Stimulated activated CD4-positive, alpha-beta T cell treated with anti-CD3 and anti-CD28 coated beads, Interleukin-4, amount 100 ng/mL, for 48 hours (primary cell): ENCODE results near the gene HPGD.
"Not testable (repeated sequence)": the region's sequence is repeated elsewhere in the genome, so short reads cannot be mapped to it uniquely, and the experiment has no call there.

Experiments used
- DNase-seq, 2 donors: peaks; one replicate each; pipeline ENCODE4 v3.0.0-alpha.2; 2020; ENCODE audit warnings: low read depth in 2 of 2

Gene HPGD

DNA sequence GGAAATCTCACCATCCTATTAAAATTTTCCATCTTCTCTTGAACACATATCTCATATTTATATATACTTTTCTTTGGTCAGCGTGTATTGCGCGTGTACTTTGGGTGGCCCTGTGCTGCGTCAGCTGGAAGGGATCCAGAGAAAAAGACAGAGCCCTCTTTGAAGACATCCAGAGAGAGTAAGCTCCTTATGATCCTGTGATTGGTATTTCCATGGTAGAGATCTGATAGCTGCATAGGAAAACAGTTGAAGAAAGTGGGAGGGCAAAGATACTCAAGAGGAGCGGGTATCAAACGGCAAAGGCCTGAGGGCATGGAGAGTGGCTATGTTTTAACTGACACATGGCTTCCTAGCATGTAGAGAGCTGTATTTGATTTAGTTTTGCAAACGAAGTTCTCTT, 4.4 kb upstream of the HPGD start:
- no peak for DNase-seq

DNA sequence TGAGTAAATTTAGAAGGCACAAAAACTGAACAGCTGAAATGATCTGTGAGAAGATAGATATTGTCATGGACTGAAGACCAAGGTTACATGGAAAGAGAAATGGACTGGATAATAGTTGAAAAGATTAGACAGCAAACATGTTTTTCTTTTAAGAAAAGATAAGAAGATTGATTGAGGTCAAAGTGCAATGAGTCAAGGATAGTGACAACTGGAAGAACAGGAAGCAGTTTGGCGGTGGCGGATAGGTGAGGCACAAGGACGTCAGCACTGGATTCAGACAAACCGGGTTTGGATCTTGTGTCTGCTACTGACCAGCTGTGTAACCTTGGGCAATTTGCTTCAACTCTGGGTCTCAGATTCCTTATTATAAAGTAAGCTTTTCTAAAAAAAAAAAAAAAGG, 2.0 kb upstream of the HPGD start:
- no peak for DNase-seq

DNA sequence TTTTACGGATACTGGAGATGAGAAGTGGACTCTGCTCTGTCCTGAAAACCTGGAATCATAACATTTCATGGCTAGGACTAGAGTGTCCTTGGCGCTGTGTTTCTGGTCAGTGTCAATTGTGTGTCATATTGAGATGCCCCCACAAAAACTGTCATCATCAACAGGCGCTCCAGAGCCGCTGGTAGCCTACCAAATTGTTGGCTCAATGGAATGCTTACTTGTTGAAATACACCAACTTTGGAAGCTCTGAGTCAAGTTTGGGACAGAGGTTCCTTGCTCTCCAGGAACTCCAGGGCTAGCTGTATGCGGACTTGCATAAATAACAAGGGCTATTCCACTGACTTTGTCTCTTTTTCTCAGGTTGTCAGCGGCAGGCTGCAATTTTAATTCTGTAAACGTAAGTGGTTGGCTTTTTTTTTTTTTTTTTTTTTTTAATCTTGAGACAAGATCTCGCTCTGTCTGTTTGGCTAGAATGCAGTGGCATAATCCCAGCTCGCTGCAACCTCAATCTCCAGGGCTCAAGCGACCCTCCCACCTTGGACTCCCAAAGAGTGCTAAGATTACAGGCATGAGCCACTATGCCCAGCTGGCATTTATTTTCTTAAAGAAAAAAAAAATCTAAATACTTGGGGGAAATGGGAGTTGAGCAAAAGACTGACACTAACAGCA, 871 bp upstream of the HPGD start:
- no peak for DNase-seq

DNA sequence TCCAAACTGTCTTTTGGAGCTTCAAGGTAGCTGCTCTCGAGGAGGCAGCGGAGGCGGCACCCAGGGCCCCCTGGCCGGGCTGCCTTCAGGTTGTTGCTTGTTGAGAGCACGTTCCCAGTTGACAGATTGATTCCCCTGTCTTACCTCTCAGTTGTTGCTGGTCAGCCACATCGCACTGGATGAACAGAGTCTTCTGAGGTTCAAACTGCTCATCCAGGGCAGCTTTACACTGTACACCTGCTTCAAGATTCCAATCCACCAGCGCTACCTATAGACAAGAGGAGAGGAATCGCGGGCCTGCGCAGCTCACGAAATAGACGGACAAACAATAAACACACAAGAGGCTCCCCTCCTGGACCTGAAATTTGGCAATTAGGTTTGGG, 497 bp downstream of the HPGD start:
- DNase-seq: no peak

DNA sequence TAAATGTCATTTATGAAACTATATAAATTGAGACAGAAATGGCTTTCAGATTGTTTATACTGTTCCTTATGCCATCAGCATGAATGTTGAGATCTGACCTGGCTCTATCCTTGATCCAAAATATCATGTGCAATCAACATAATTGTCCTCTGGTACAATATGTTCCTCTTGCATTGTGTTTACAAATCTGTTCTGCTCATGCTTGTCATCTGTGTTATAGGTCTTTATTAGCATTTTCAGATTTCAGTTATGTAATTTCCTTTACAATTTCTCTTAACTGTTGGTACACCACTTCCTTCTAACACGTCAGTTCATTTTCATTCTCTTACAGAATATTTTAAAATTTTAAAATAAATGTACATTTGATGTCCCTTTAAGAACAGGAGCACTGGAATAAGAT, 1.6 kb downstream of the HPGD start:
- no peak for DNase-seq

DNA sequence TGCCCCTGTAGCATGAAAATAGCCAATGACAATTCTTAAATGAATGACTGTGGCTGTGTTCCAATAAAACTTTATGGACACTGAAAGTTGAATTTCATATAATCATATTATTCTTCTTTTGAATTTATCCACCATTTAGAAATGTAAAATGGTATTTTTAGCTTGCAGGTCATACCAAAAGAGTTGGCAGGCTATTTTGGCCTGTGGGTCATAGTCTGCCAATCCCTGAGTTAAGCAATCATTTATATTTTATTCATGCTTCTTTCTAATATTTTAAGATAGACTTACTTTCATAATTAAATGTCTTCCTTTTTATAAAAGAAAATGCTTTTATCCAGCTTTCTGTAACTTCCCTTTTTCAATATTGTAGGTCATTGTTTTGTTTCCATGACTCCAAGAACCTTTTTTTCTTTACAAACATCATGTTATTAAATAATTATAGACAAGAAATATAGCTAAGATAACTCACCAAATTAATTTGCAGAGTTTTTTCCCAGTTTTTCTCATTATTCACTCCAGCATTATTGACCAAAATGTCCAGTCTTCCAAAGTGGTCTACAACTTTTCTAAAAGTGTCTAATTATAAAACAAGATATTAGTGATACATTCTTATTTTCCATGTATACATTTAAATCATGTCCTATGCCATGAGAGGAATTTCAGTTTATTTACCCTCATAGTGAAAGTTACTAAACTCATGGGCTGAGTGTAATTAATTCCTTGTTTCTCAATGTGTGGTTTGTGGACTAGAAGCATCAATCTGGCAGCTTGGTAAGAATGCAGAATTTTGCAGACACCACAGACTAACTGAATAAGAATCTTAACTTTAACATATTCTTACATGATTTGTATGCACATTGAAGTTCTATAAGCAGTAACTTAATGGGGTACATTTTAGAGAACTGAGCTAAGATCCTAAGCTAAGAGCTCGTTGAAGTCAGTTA, 4.5 kb downstream of the HPGD start:
- no peak for DNase-seq

DNA sequence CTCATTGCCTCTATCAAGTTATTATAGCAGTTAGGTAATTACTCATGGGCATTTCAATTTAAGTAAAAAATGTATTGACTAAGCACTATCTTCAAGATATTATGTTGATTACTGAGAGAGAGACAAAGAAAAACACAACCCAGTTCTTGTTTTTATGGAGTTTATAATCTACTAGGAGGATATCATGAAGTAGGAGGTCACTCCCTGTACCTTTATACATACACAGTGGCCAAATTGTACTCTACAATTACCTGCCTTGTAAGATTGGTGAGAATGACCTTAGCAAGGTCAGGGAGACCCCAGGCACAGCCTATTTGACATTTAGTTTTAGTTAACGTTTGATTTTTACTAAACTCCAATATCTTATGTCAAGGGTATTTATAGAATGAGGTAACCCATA, 5.5 kb downstream of the HPGD start:
- DNase-seq: no peak

DNA sequence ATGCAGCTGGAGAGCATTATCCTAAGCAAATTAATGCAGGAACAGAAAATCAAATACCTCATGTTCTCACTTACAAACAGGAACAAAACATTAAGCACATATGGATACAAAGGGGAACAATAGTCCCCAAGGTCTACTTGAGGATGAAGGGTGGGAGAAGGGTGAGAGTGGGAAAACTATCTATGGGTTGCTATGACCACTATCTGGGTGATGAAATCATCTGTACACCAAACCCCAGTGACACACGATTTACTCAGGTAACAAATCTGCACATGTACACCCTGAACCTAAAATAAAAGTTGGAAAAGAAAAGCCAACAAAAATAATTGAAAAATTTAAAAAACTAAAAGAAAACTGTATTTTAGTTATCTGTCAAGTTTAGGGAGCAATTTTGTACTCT, 5.9 kb downstream of the HPGD start:
- DNase-seq: no peak

DNA sequence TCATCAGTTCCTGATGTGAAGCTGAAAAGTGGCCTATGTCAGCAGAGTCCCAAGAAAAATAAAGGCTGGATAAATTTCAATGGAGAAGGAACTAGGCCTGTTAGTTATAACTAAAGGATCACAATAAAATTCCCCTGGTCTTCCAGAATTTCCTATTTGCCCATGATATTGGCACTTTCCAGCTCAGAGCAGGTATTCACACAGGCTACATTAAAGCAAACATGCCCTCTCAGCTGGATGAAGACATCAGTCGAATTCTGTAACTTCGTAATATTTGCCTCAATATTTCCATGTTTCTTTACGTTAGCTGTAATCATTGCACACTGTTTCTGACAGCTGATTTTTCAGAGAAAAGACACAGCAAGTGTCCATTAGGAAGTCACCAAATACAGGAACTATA, 9.5 kb downstream of the HPGD start:
- no peak for DNase-seq

DNA sequence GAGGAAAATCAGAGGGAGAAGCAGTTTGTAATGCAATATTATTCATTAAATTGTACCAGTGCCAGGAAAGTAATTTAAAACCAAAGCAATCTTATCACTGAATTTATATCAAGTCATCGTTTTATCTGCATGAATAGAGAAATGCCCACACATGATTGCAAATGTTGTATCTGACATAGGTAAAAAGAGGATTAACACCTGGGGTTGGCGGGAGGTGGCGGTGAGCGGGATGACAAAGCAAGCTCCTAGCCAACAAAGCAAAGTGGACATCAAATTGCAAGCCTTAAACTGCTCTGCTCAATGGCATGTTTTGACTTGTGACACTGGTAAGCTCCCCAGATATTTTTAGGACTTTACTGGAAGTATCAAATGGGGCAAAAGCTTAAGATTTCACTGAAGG, 16.4 kb downstream of the HPGD start:
- DNase-seq: no peak

DNA sequence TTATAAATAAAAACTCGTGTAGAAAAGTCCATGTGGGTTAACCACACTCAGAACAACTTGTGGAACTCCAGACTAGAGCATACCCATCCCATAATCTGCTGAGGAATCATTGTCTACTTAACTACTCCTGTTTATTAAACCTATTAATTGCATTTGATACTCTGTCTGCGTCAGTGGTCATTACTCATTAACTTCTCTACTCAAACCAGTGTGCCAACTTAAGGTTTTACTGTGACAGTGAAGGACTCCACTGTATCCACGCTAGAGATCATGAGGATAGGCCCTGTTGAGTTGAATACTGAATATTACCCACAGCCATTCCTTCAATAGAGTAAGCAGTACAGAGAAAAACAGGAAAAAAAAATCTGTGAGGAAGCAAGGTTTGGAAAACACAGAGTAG, 17.3 kb downstream of the HPGD start:
- no peak for DNase-seq

DNA sequence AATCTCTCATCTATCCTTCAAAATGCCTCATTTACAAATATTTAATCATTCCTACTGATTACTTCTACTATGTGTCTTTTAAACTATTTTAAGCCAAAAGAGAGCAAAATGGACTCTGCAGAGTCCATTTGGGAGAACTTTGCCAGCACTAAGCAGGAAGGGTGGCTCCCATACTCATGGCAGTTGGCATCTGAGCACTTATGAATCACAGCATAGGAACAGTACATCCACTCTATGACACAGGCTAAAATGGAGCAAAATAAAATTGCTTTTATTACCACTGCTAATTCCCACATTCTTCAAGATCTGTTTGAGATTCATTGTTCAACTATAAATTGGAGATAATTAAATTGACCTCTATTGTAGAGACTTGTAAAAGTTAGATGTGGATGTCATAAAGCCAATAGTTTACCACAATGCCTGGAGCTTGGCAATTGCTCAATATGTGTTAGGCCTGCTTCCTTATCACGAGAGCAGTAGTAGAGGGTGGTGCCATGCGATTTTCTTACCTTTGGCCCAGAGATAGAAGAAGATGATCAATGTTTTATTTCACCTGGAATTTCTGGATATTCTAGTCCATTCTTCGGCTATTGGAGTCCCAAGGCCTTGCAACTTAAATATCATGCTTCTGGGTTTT, 19.1 kb downstream of the HPGD start:
- DNase-seq: no peak

DNA sequence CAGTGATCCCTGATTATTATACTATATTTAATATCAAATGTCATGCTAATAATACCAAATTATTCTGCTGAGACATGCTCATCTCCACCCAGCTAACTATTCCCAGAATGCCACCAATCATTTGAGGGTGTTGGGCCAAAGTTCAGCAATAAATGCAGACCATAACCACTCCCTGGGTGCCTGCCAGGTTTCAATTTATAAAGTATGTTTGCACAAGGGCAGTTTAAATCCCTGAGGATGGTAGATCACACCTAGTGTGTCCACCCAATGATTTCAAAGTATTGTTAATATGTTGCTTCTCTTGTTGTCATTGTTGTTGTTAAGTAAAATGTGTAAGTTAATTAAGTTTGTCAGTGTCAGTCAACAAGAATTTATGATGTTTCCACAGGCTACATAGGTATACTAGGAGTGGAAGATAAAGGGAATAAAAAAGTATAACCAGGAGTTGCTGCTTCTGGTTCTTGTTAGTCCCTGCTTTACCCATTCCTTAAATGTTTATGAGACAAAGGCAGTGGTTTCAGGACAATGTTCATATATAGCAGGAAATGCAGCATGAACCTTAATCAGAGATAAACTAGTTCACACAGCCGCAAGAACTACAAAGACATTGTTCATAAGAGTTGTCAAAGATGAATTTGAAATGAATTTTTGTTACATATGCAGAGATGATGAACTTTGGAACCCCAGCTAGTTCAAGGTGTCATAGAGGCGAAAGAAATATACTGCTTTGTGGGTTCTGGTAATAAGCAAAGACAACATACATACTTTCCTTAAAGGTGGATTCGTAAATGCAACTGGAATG, 25.5 kb downstream of the HPGD start:
- no peak for DNase-seq

DNA sequence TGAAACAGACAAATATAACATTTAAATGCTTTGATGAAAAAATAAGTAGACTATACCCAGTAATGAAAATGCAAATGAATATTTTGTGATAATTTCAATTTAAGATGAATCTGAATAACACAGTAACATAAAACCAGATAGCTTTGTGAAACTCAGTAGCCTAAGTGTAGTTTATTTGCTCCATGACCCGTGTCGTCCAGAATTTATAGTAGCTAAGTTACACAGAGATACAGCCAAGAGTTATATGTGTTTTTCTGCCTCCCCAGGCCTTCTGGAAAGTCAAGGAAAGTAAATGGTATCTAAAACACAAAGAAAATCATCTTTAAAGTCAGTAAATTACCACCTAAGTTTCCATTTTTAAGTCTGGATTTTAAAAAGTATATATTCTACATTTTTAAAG, 26.7 kb downstream of the HPGD start:
- DNase-seq: no peak

DNA sequence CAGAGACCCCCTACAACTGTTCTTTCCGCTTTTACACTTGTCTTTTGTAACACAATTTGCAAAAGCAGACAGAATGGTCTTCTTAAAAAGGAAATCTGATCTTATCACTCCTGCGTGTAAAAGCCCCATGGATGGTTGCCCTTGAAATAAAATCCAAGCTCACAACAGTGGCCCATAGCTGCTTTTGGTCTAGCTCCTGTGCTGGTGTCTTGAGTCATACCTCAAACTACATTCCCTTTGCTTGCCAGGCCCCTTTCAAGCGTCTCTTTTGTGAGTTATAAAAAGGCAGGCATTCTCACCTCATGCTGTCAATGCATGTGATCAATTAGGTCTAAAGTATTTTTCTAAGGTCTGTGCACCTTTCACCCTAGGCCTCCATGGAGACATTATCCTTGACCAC, 27.6 kb downstream of the HPGD start:
- no peak for DNase-seq

DNA sequence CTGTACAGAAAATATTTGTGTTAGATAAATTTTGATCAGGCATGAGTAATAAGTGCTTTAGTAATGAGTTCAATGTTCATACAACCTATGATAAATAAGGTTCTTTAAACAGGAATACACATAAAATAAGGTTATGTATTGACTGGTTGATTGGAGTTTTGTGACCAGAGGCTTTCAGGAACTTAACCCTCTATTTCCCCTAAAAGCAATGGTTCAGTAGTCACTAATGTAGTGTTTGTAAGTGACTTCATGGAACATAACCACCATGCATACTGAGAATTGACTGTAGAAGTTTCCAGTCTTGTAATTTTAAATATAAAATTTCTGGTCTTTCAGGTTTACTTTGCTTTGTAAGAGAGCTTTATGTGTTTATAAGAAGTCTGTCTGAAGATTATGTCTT, 28.1 kb downstream of the HPGD start:
- DNase-seq: no peak

DNA sequence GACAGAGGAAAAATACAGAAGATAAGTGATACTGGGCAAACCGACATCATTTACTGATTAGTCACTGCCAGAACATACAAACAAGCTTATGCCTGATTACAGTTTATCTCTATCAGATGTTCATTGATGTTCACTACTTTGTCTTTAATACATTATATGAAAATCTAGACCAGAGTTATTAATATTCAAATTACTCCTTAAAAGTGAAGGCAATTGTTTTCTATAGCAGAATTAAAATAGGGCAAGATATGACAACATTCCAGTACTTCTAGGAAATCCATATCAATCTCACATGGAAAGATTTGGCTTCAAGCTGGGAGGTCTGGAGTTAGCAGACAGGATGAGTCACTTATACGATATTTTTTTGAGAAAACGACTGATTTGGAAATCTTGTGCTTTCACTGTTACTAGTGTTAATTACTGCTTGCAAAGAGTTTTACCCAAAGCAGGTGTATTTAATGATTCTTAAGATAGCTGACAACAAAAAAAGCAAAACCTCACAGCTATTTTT, 31.8 kb downstream of the HPGD start:
- no peak for DNase-seq

DNA sequence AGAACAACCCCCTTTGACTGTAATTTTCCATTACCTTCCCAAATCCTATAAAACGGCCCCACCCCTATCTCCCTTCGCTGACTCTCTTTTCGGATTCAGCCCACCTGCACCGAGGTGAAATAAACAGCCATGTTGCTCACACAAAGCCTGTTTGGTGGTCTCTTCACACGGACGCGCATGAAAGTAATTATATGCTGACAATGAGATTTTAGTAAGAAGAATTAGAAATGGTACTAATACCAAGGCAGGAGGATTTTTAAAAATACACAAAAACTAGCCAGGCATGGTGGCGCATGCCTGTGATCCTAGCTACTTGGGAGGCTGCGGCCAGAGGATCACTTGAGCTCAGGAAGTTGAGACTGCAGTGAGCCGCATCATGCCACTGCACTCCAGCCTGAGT, 33.9 kb downstream of the HPGD start:
- DNase-seq: not testable (repeated sequence)

DNA sequence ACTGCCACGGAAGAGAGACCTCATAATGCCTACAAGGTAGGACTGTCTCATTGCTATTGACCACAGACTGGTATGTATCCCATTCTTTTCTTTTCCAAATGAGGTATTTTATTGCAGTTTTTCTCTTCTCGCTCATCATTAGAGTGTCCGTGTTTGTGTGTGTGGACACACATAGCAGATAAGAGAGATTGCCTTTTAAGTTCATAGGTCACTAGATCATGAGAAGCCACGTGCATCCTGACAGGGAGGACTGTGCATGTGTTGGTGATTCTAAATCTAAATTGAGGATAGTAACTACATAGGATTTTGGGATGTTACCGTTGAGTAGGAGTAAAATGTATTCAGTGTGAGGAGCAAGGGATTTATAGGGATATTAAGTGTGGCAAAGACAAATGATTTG, 37.3 kb downstream of the HPGD start:
- no peak for DNase-seq

DNA sequence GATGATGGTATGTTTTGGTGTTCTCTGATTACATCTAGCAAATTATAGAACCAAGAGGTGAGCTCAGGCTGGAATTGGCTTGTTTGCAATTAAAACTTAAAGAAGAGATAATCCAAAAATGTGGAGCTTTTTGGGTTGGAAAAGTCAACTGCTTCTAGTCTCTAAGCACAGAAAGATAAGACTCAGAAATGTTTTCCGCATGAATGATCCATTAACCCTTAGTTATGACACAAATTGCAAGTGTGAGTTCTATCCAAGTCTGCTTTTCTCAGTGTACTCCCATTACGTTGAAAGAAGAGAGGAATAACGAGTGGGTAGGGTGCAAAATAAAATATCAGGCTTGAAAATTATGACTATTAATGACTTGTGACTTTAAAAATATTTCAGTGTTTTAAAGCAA, 38.5 kb downstream of the HPGD start:
- no peak for DNase-seq

DNA sequence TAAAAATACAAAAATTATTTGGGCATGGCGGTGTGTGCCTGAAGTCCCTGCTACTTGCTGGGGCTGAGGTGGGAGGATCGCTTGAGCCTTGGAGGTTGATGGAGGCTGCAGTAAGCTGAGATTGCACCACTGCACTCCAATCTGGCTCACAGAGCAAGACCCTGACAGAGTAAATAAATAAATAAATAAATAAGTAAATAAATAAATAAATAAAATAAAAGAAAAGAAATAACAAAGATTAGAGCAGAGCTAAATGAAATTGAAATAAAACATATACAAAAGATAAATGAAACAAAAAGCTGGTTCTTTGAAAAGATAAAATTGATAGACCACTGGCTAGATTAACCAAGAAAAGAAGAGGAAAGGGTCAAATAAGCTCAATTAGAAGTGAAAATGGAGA, 43.1 kb downstream of the HPGD start:
- no peak for DNase-seq

DNA sequence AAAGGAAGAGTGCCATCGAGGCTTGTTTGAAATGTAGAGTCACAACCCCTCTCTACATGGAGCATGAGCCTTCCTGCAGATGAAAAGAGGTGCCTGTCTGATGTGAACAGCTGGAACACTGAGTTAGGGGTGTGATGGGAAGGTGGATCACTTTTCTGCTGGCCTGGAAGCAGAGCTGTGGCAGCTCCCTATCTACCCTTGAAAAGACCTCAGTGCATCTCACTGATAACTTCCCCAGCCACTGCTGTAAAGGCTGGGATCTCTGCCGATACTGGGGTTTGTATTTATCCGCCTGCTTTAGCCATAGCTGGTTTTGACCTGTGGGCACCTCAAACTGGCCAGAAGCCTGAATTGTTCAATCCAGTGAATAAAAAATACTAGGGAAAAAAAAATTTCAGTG, 46.8 kb downstream of the HPGD start:
- no peak for DNase-seq
